ENCODE measurements around the gene ATP5MC2. TPM values are rescaled to one million over a fixed set of nuclear protein-coding genes. Genes with fewer than 3 reads are reported as not detected.
A peak's percentile ranks its signal among the peaks of the same experiment; 100 is the strongest.

ATP5MC2 gene
- total RNA-seq, 3 donors from 2014 or later = 286 to 394 (median 306) TPM

GRCh38 chr12:53676656-53677015 is 753 bp upstream of the ATP5MC2 start:
- DNase-seq (ENCODE audit: low spot score in 2 of 2) = peak in 1 of 2 donors; percentile 35
- Histone ChIP-seq H3K9me3 (no peaks in the 10 kb centered on the region), H3K27ac (peak overlapping the region; percentile 92), H3K27me3 (no peaks in the 10 kb centered on the region), H3K4me3 (peak overlapping the region; percentile 57 to 77 (median 76)), H3K4me1 (peaks cover 0 to 5% of the 10 kb centered on the region in 2 donors), H3K36me3 (no peaks in the 10 kb centered on the region)
- TF ChIP-seq POLR2A (IDR thresholded peaks at IDR 0.05) (no peak), POLR2AphosphoS5 (IDR thresholded peaks at IDR 0.05) (no peak), CTCF (IDR thresholded peaks at IDR 0.05) (no peak)
- intact Hi-C loops (cut with DNase I; ENCODE audit: low total_unique reads) = loop anchor here (5.0 kb wide), 1 partner anchor 129 kb away; no protein-coding TSS in a partner anchor

GRCh38 chr12:53674977-53675700 is 744 bp downstream of the ATP5MC2 start:
- Histone ChIP-seq H3K27me3 (no peaks in the 10 kb centered on the region), H3K9me3 (no peaks in the 10 kb centered on the region), H3K27ac (peak overlapping the region; percentile 92), H3K4me3 (peak overlapping the region; percentile 57 to 77 (median 76)), H3K4me1 (peaks cover 0 to 8% of the 10 kb centered on the region in 2 donors), H3K36me3 (no peaks in the 10 kb centered on the region)
- no peak for DNase-seq (ENCODE audit: low spot score in 2 of 2)
- TF ChIP-seq POLR2A (IDR thresholded peaks at IDR 0.05) (no peak), POLR2AphosphoS5 (IDR thresholded peaks at IDR 0.05) (no peak), CTCF (IDR thresholded peaks at IDR 0.05) (no peak)
- intact Hi-C loops (cut with DNase I; ENCODE audit: low total_unique reads) = loop anchor here (5.0 kb wide), 1 partner anchor 128 kb away; no protein-coding TSS in a partner anchor

GRCh38 chr12:53670971-53671370 is 4.9 kb downstream of the ATP5MC2 start:
- intact Hi-C loops (cut with DNase I; ENCODE audit: low total_unique reads) = no loop called here
- DNase-seq (ENCODE audit: low spot score in 2 of 2) = no peak
- Histone ChIP-seq H3K36me3 (no peaks in the 10 kb centered on the region), H3K27ac (no peak overlapping the region), H3K27me3 (no peaks in the 10 kb centered on the region), H3K9me3 (no peaks in the 10 kb centered on the region), H3K4me1 (peaks cover 0 to 9% of the 10 kb centered on the region in 2 donors), H3K4me3 (no peak overlapping the region)
- TF ChIP-seq POLR2A (IDR thresholded peaks at IDR 0.05) (no peak), POLR2AphosphoS5 (IDR thresholded peaks at IDR 0.05) (no peak)

GRCh38 chr12:53670308-53670707 is 5.6 kb downstream of the ATP5MC2 start:
- no peaks in the 10 kb centered on the region for H3K27me3 ChIP-seq
- peak overlapping the region; percentile 55 to 68 for H3K27ac ChIP-seq
- TF ChIP-seq POLR2A (IDR thresholded peaks at IDR 0.05) = no peak
- no peak for TF ChIP-seq POLR2AphosphoS5 (IDR thresholded peaks at IDR 0.05)
- TF ChIP-seq CTCF (IDR thresholded peaks at IDR 0.05) = no peak
- H3K36me3 ChIP-seq = no peaks in the 10 kb centered on the region
- intact Hi-C loops (cut with DNase I; ENCODE audit: low total_unique reads) = no loop called here
- DNase-seq (ENCODE audit: low spot score in 2 of 2) = no peak
- H3K4me3 ChIP-seq = no peak overlapping the region
- H3K4me1 ChIP-seq = peaks cover 0 to 9% of the 10 kb centered on the region in 2 donors
- no peaks in the 10 kb centered on the region for H3K9me3 ChIP-seq

GRCh38 chr12:53667080-53667479 is 8.8 kb downstream of the ATP5MC2 start:
- DNase-seq (ENCODE audit: low spot score in 2 of 2) = no peak
- Histone ChIP-seq H3K9me3 (no peaks in the 10 kb centered on the region), H3K27ac (peak overlapping the region; percentile 2 to 48), H3K4me1 (peaks cover 0 to 4% of the 10 kb centered on the region in 2 donors), H3K27me3 (no peaks in the 10 kb centered on the region), H3K36me3 (no peaks in the 10 kb centered on the region), H3K4me3 (no peak overlapping the region)
- TF ChIP-seq POLR2AphosphoS5 (IDR thresholded peaks at IDR 0.05) = no peak
- TF ChIP-seq POLR2A (IDR thresholded peaks at IDR 0.05) = no peak
- TF ChIP-seq CTCF (IDR thresholded peaks at IDR 0.05) = no peak
- intact Hi-C loops (cut with DNase I; ENCODE audit: low total_unique reads) = no loop called here

Measured in breast epithelium (tissue), 4 donors.